ENCODE results near the gene PIP4K2A.

- TF ChIP-seq CTCF (conservative IDR thresholded peaks at IDR 0.05; ENCODE audit: low read length) = no peak
- TF ChIP-seq EZH2phosphoT487 (IDR thresholded peaks at IDR 0.05; ENCODE audit: borderline replicate concordance) = no peak
These were observed 28.3 kb upstream of the PIP4K2A start for GRCh38 chr10:22742678-22743077.

Measured in Loucy (cell line).